Ishikawa (cell line): ENCODE results near the gene CTBS.

Source experiments
- CEBPB ChIP-seq: IDR thresholded peaks from 2 replicates; pipeline ENCODE4 v1.6.1; 2012
- CREB1 ChIP-seq: IDR thresholded peaks from 2 replicates; pipeline ENCODE4 v1.6.1; 2012; ENCODE audit warnings: low read depth
- EGR1 ChIP-seq: IDR thresholded peaks from 2 replicates; pipeline ENCODE4 v1.6.1; 2012
- EP300 ChIP-seq: IDR thresholded peaks from 2 replicates; pipeline ENCODE4 v1.6.1; 2012; ENCODE audit warnings: borderline replicate concordance
- FOXM1 ChIP-seq: IDR thresholded peaks from 2 replicates; pipeline ENCODE4 v1.6.1; 2012; ENCODE audit warnings: low read depth, borderline replicate concordance
- MAX ChIP-seq: IDR thresholded peaks from 2 replicates; pipeline ENCODE4 v1.6.1; 2012
- NFIC ChIP-seq: IDR thresholded peaks from 2 replicates; pipeline ENCODE4 v1.6.1; 2012
- RAD21 ChIP-seq: IDR thresholded peaks from 2 replicates; pipeline ENCODE4 v1.6.1; 2012; ENCODE audit warnings: low read depth
- REST ChIP-seq: IDR thresholded peaks from 2 replicates; pipeline ENCODE4 v1.6.1; 2012; ENCODE audit warnings: low read depth, mild to moderate bottlenecking
- TAF1 ChIP-seq: IDR thresholded peaks from 2 replicates; pipeline ENCODE4 v1.6.1; 2012; ENCODE audit warnings: low read depth, mild to moderate bottlenecking
- TEAD4 ChIP-seq: IDR thresholded peaks from 2 replicates; pipeline ENCODE4 v1.6.1; 2012
- USF1 ChIP-seq: IDR thresholded peaks from 2 replicates; pipeline ENCODE4 v1.6.1; 2012
- YY1 ChIP-seq: IDR thresholded peaks from 2 replicates; pipeline ENCODE4 v1.6.1; 2012; ENCODE audit warnings: low read depth
- ZBTB7A ChIP-seq: IDR thresholded peaks from 2 replicates; pipeline ENCODE4 v1.6.1; 2012; ENCODE audit warnings: low read depth

- TF ChIP-seq NFIC (no peak), MAX (no peak), REST (no peak), CREB1 (no peak), ZBTB7A (no peak), RAD21 (no peak), EP300 (no peak), YY1 (no peak), CEBPB (no peak), FOXM1 (no peak), TAF1 (no peak), EGR1 (no peak), USF1 (no peak), TEAD4 (no peak)
These were observed 36.9 kb upstream of the CTBS start for GRCh38 chr1:84611091-84611490.
